Testis (tissue), 3 donors: ENCODE results near the gene MYL11. TPM values are rescaled to one million over a fixed set of nuclear protein-coding genes. Genes with fewer than 3 reads are reported as not detected.

ENCODE experiments used
- DNase-seq: peaks from one replicate; pipeline ENCODE4 v3.0.0-alpha.2; 2019
- H3K27ac ChIP-seq, 2 donors: fragments of 200-600 bp; sonication (generic); one replicate each; pipeline ENCODE4 v1.5.1; 2019
- H3K27me3 ChIP-seq: fragments of 200-600 bp; sonication (generic); one replicate; pipeline ENCODE4 v1.5.1; 2019
- H3K36me3 ChIP-seq: fragments of 200-600 bp; sonication (generic); one replicate; pipeline ENCODE4 v1.5.1; 2017; ENCODE audit warnings: low read depth; ENCODE audit errors: missing control alignments
- H3K4me1 ChIP-seq: fragments of 200-600 bp; sonication (generic); one replicate; pipeline ENCODE4 v1.5.1; 2019
- H3K4me3 ChIP-seq, 2 donors: fragments of 200-600 bp; sonication (generic); one replicate each; pipeline ENCODE4 v1.5.1; 2017 to 2019
- H3K9me3 ChIP-seq: fragments of 200-600 bp; sonication (generic); one replicate; pipeline ENCODE4 v1.5.1; 2017
- POLR2A ChIP-seq: fragments of 450-650 bp; IDR thresholded peaks from one replicate; pipeline ENCODE4 v1.6.1; 2017; ENCODE audit warnings: antibody characterized with exemption, mild to moderate bottlenecking, moderate library complexity
- WGBS, 2 donors: methylation state at CpG; one replicate each; pipeline ENCODE4 v1.1.5; 2018; 5-methylcytosine and 5-hydroxymethylcytosine counted together
- intact Hi-C: fragments of 100-400 bp; cut with DNase I; formaldehyde crosslinking; loops from one replicate; pipeline ENCODE4 v1.15.1; 2023; ENCODE audit warnings: low total_unique reads
- polyA plus RNA-seq: library from polyadenylated mRNA; stranded (reverse); fragments of 350-450 nt; fragmentation: Illumina TruSeq; extraction: RNeasy Lipid Tissue Mini Kit (QIAGEN cat#74804); gene quantifications from one replicate; pipeline ENCODE4 v1.2.3, GENCODE V29; 2014; ENCODE audit warnings: low read depth, low replicate concordance; ENCODE audit not compliant: insufficient read depth
- total RNA-seq, 2 donors: library from RNA; depleted of rRNA; stranded (reverse); fragments of >200 nt; gene quantifications; one replicate each; pipeline ENCODE4 v1.2.3, GENCODE V29; 2016
- TF ChIP-seq, protein P1 (sequence below), 3 experiments: fragments of 450-650 bp in 2 of 3; fragments of 200-600 bp in 1 of 3; sonication (generic) in 1 of 3; IDR thresholded peaks; one replicate each; pipeline ENCODE4 v1.5.1; 2016 to 2019; ENCODE audit warnings: antibody characterized with exemption in 3 of 3, mild to moderate bottlenecking in 2 of 3, moderate library complexity in 1 of 3

MYL11 gene
- total and polyA plus RNA-seq, 3 donors from 2014 or later = 2.5 to 18.5 (median 4.2) TPM

DNA sequence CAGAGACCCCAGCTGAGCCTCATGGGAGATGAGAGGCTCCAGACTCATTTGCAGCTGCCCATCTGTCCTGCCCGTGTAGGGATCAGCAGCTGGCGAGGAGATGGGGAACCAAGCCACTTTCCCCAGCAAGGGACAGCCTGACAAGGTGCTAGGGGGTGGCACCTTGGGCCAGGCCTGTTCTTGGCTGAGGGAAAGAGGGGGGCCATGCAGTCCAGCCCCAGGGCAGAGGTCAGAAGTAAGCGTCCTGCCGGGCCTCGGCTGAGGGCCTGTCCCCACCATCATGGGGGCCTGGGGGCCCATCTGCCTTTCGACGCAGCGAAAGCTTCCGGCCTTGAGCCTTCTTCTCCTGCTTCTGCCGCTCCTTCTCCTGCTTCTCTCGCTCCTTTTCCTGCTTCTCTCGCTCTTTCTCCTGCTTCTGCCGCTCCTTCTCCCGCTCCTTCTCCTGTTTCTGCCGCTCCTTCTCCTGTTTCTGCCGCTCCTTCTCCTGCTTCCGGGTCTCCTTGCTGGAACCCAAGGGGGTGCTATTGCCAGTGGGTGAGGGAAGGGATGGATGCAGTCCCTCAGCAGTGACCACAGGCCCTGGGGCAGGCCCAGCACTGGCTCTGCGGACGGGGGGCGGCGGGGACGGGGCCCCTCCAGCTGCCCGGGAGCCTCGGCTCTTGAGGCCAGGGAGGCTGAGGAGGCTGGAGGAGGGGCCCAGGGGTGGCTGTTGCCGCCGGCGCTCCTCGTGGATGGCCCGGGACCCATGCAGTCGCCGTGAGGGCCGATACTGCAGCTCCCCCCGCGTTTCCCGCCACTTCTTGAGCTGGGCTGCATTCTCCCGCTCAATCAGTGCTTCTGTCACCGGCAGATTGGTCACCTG, 16.7 kb upstream of the MYL11 start:
- TF ChIP-seq POLR2A = no peak
- TF ChIP-seq, protein P1, sequence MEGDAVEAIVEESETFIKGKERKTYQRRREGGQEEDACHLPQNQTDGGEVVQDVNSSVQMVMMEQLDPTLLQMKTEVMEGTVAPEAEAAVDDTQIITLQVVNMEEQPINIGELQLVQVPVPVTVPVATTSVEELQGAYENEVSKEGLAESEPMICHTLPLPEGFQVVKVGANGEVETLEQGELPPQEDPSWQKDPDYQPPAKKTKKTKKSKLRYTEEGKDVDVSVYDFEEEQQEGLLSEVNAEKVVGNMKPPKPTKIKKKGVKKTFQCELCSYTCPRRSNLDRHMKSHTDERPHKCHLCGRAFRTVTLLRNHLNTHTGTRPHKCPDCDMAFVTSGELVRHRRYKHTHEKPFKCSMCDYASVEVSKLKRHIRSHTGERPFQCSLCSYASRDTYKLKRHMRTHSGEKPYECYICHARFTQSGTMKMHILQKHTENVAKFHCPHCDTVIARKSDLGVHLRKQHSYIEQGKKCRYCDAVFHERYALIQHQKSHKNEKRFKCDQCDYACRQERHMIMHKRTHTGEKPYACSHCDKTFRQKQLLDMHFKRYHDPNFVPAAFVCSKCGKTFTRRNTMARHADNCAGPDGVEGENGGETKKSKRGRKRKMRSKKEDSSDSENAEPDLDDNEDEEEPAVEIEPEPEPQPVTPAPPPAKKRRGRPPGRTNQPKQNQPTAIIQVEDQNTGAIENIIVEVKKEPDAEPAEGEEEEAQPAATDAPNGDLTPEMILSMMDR (IDR thresholded peaks at IDR 0.05) = no peak
- Histone ChIP-seq H3K9me3 (no peaks in the 10 kb centered on the region), H3K27ac (no peak overlapping the region), H3K4me1 (peaks cover 22% of the 10 kb centered on the region), H3K4me3 (no peak overlapping the region), H3K27me3 (no peaks in the 10 kb centered on the region), H3K36me3 (no peaks in the 10 kb centered on the region)
- WGBS, 2 donors = 86 to 94% methylated on average over 20 to 35 of the region's 37 CpGs
- no peak for DNase-seq
- intact Hi-C loops = no loop called here

DNA sequence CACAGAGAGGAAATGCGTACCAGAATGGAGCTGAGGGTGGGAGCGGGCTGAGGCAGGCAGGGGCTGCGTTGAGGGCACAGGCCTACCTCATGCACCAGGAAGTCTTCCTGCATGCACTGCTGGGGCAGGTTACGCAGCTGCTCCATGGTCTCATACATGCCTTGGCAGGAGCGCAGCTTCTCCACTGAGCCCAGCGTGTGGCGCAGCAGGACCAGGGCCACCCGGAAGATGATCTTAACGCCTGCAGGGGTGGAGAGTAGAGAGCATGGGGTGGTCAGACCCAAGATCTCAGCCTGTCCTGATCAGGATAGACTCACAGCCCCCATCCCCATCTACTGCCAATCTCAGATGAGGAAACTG, 16.0 kb upstream of the MYL11 start:
- H3K36me3 ChIP-seq = no peaks in the 10 kb centered on the region
- no peaks in the 10 kb centered on the region for H3K27me3 ChIP-seq
- no peaks in the 10 kb centered on the region for H3K9me3 ChIP-seq
- TF ChIP-seq, protein P1 (IDR thresholded peaks at IDR 0.05) = no peak
- no peak for TF ChIP-seq POLR2A
- DNase-seq = no peak
- no peak overlapping the region for H3K4me3 ChIP-seq
- no peak overlapping the region for H3K27ac ChIP-seq
- H3K4me1 ChIP-seq = peaks cover 21% of the 10 kb centered on the region
- 92 to 96% methylated on average over 7 to 9 of the region's 9 CpGs for WGBS, 2 donors
- intact Hi-C loops = no loop called here

DNA sequence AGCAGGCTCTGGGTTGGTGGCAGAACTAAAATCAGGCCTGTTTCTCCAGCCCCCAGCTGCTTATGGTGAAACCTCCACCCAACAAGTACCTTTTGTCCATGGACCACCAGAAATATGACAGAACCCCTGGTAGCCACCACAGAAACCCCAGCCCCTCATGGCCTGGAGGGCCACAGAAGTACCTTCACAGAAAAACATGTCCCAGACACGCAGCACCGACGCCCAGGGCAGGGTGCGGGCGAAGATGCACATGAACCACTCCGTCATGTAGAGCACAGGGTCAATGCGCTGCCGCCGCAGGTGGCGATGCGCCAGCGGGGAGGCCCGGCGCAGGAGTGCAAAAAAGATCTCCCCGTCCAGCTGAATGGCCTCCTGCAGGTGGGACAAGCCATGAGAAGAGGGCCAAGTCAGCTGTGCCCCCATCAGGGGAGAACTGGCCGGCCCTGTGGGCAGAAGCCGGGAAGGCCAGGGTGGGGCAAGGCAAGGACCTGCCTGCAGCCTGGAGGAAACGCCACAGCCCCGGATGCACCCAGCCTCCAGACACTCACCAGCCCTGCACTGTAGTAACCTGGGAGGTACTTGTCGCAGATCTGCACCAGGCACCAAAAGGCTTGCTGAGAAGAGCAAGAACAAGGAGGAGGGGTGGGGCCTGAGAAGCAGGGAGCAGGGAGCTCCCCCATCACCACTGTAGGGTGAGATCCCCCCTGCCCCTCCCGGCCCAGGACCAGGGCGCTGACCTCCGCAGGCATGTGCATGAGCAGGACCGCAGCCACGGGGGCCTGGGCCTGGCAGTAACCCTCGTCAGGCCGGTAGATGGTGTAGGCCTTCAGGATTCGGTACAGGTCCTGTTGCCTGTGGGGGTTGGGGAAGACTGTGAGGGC, 15.4 kb upstream of the MYL11 start:
- peaks cover 17% of the 10 kb centered on the region for H3K4me1 ChIP-seq
- WGBS, 2 donors = 90% methylated on average over 20 to 28 of the region's 28 CpGs
- no peak overlapping the region for H3K4me3 ChIP-seq
- DNase-seq = no peak
- intact Hi-C loops = no loop called here
- H3K36me3 ChIP-seq = no peaks in the 10 kb centered on the region
- TF ChIP-seq, protein P1 (IDR thresholded peaks at IDR 0.05) = no peak
- no peak for TF ChIP-seq POLR2A
- no peak overlapping the region for H3K27ac ChIP-seq
- H3K9me3 ChIP-seq = no peaks in the 10 kb centered on the region
- no peaks in the 10 kb centered on the region for H3K27me3 ChIP-seq

DNA sequence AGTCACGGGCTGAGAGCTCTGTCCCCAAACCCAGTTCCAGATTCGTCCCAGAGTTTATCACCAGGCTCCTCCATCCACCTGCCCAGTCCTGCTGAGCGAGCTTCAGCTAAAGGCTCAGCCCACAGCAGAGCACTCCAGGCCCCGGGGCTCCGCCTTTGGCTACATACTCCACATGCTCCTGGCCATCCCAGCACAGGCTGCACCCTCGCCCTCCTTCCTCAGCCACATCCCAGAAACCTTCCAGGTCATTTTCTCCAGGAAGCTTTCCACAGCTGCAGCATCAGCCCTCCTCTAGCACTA, 14.8 kb upstream of the MYL11 start:
- H3K4me1 ChIP-seq = peaks cover 14% of the 10 kb centered on the region
- no peaks in the 10 kb centered on the region for H3K36me3 ChIP-seq
- no peak for DNase-seq
- H3K27ac ChIP-seq = no peak overlapping the region
- no peaks in the 10 kb centered on the region for H3K9me3 ChIP-seq
- 69 to 73% methylated on average over 6 of the region's 6 CpGs for WGBS, 2 donors
- intact Hi-C loops = no loop called here
- no peak overlapping the region for H3K4me3 ChIP-seq
- TF ChIP-seq POLR2A = no peak
- TF ChIP-seq, protein P1 (IDR thresholded peaks at IDR 0.05) = no peak
- H3K27me3 ChIP-seq = no peaks in the 10 kb centered on the region
